ENCODE data around the gene OTOG.

GRCh38 chr11:17640493-17641164, 93.6 kb downstream of the OTOG start:
- no peak for TF ChIP-seq CTCF (conservative IDR thresholded peaks at IDR 0.05; ENCODE audit: low read depth, low read length)
- TF ChIP-seq EZH2phosphoT487 (IDR thresholded peaks at IDR 0.05; ENCODE audit: borderline replicate concordance, low read length): no peak
